Measurements from ENCODE around the gene RGS4.

RGS4 gene

GRCh38 chr1:163104385-163105099 is 35.4 kb downstream of the RGS4 start:
- no peak for DNase-seq

GRCh38 chr1:163106364-163106987 is 37.3 kb downstream of the RGS4 start:
- no peak for DNase-seq

GRCh38 chr1:163107655-163108054 is 38.5 kb downstream of the RGS4 start:
- no peak for DNase-seq

- DNase-seq = no peak
Observed at GRCh38 chr1:163115887-163116286, 46.7 kb downstream of the RGS4 start.

- no peak for DNase-seq
Observed at GRCh38 chr1:163119707-163120106, 50.5 kb downstream of the RGS4 start.

- no peak for DNase-seq
Observed at GRCh38 chr1:163120372-163120771, 51.2 kb downstream of the RGS4 start.

- no peak for DNase-seq
Observed at GRCh38 chr1:163124812-163125211, 55.7 kb downstream of the RGS4 start.
